Measurements from ENCODE around the gene HCFC1.
A peak's percentile ranks its signal among the peaks of the same experiment; 100 is the strongest.

Gene HCFC1

GRCh38 chrX:153906126-153906917 is 65.3 kb downstream of the HCFC1 start:
- Histone ChIP-seq H3K4me1 (ENCODE audit: insufficient read depth, low read length) (peaks cover 7% of the 10 kb centered on the region), H3K9ac (ENCODE audit: low read depth, low read length) (no peak overlapping the region), H4K20me1 (ENCODE audit: insufficient read depth, low read length) (no peaks in the 10 kb centered on the region; the same call in 1 of the 2 replicates), H3K9me3 (ENCODE audit: insufficient read depth, low read length, severe bottlenecking) (no peaks in the 10 kb centered on the region), H3K27me3 (ENCODE audit: insufficient read depth, low read length, poor library complexity) (no peaks in the 10 kb centered on the region), H2AFZ (ENCODE audit: low read depth, low read length) (no peak overlapping the region), H3K4me2 (ENCODE audit: insufficient read depth, low read length) (no peak overlapping the region), H3K4me3 (ENCODE audit: low read depth in 1 of 2, low read length in 2 of 2) (no peak overlapping the region), H3K27ac (ENCODE audit: low read length) (no peak overlapping the region; the same call in 1 of the 2 replicates), H3K36me3 (ENCODE audit: insufficient read depth, low read length) (peaks cover 25% of the 10 kb centered on the region), H3K79me2 (ENCODE audit: insufficient read depth, low read length) (no peaks in the 10 kb centered on the region)
- TF ChIP-seq, protein P1, sequence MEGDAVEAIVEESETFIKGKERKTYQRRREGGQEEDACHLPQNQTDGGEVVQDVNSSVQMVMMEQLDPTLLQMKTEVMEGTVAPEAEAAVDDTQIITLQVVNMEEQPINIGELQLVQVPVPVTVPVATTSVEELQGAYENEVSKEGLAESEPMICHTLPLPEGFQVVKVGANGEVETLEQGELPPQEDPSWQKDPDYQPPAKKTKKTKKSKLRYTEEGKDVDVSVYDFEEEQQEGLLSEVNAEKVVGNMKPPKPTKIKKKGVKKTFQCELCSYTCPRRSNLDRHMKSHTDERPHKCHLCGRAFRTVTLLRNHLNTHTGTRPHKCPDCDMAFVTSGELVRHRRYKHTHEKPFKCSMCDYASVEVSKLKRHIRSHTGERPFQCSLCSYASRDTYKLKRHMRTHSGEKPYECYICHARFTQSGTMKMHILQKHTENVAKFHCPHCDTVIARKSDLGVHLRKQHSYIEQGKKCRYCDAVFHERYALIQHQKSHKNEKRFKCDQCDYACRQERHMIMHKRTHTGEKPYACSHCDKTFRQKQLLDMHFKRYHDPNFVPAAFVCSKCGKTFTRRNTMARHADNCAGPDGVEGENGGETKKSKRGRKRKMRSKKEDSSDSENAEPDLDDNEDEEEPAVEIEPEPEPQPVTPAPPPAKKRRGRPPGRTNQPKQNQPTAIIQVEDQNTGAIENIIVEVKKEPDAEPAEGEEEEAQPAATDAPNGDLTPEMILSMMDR (IDR thresholded peaks at IDR 0.05; ENCODE audit: borderline replicate concordance, extremely low read depth, low read length, poor library complexity, severe bottlenecking): no peak
- TF ChIP-seq EZH2 (IDR thresholded peaks at IDR 0.05; ENCODE audit: borderline replicate concordance, low read depth, low read length, severe bottlenecking): no peak
- ATAC-seq (ENCODE audit: insufficient read depth, low read depth) (peak; percentile 10; the same call in 2 of the 3 replicates), DNase-seq (no peak)

GRCh38 chrX:153905481-153906095 is 66.0 kb downstream of the HCFC1 start:
- Histone ChIP-seq H3K27me3 (ENCODE audit: insufficient read depth, low read length, poor library complexity) (no peaks in the 10 kb centered on the region), H3K27ac (ENCODE audit: low read length) (no peak overlapping the region), H3K4me2 (ENCODE audit: insufficient read depth, low read length) (no peak overlapping the region), H3K4me3 (ENCODE audit: low read depth in 1 of 2, low read length in 2 of 2) (no peak overlapping the region), H3K9ac (ENCODE audit: low read depth, low read length) (no peak overlapping the region), H3K36me3 (ENCODE audit: insufficient read depth, low read length) (peaks cover 22% of the 10 kb centered on the region), H3K79me2 (ENCODE audit: insufficient read depth, low read length) (no peaks in the 10 kb centered on the region), H3K9me3 (ENCODE audit: insufficient read depth, low read length, severe bottlenecking) (no peaks in the 10 kb centered on the region), H4K20me1 (ENCODE audit: insufficient read depth, low read length) (no peaks in the 10 kb centered on the region; the same call in 1 of the 2 replicates), H3K4me1 (ENCODE audit: insufficient read depth, low read length) (peaks cover 14% of the 10 kb centered on the region), H2AFZ (ENCODE audit: low read depth, low read length) (no peak overlapping the region)
- no peak for DNase-seq
- peak; percentile 0; the same call in 1 of the 3 replicates for ATAC-seq (ENCODE audit: insufficient read depth, low read depth)
- no peak for TF ChIP-seq EZH2 (IDR thresholded peaks at IDR 0.05; ENCODE audit: borderline replicate concordance, low read depth, low read length, severe bottlenecking)
- TF ChIP-seq, protein P1 (IDR thresholded peaks at IDR 0.05; ENCODE audit: borderline replicate concordance, extremely low read depth, low read length, poor library complexity, severe bottlenecking): no peak

DNA sequence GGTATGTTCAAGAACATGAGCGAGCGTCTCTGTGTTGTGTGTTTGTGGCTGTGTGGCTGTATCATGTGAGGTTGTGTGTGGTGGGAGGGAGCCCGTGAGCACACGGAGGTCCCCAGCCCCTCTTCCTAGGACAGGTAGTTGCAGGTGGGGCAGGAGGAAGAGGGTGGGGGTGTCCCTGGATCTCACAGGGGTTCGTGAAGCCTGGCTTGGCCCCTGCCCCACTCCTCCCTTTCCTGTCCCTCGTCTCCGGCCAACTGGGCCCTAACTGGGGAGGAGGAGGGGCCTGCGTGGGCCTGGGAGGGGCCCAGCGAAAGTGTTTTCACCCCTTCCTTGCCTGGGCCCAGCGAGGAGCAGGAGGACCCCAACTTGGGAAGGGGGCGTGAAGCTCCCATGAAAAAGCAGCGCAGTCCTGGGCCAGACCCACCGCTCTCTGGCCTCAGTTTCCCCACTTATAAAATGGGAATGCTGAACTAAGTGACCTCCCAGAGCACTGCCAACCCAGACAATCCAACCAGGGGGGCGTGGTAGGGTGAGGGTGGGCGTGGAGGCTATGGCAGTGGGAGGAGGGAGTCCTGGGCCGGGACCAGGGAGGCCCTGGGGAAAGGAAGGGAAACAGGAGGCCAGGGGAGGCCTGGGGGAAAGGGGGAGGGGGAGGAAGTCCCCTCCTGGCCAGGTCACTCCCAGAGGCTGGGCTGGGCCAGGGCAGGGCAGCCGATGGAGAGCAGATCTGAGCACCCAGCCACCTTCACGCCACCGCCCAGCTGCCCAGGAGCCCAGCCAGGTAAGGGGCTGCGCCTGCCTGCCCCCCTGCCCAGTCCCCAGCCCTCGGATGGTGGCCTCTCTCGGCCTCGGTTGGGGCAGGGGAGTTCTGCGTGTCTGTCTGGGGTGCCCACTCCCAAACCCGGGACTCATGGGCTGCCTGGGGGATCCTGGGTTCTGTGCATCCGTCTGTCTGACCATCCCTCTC is 67.3 kb downstream of the HCFC1 start, which contains the start of gene AVPR2:
Gene AVPR2, plus strand, starts transcription at position 683 of the 967 bp plus-strand sequence. CDS start 473 bp downstream, outside the sequence.
- no peak within 1 kb of the TSS for H3K9ac ChIP-seq (ENCODE audit: low read depth, low read length)
- DNase-seq: peak; percentile 15
- peaks cover 18% of the 10 kb centered on the region for H3K36me3 ChIP-seq (ENCODE audit: insufficient read depth, low read length)
- H3K4me1 ChIP-seq (ENCODE audit: insufficient read depth, low read length): peaks cover 18% of the 10 kb centered on the region
- H3K79me2 ChIP-seq (ENCODE audit: insufficient read depth, low read length): no peaks in the 10 kb centered on the region
- TF ChIP-seq, protein P1 (IDR thresholded peaks at IDR 0.05; ENCODE audit: borderline replicate concordance, extremely low read depth, low read length, poor library complexity, severe bottlenecking): no peak
- TF ChIP-seq EZH2 (IDR thresholded peaks at IDR 0.05; ENCODE audit: borderline replicate concordance, low read depth, low read length, severe bottlenecking): no peak
- H3K4me3 ChIP-seq (ENCODE audit: low read depth in 1 of 2, low read length in 2 of 2): no peak within 1 kb of the TSS
- no peaks in the 10 kb centered on the region for H4K20me1 ChIP-seq (ENCODE audit: insufficient read depth, low read length)
- ATAC-seq (ENCODE audit: insufficient read depth, low read depth): peak; percentile 4; the same call in 1 of the 3 replicates
- no peaks in the 10 kb centered on the region for H3K9me3 ChIP-seq (ENCODE audit: insufficient read depth, low read length, severe bottlenecking)
- no peak within 1 kb of the TSS for H2AFZ ChIP-seq (ENCODE audit: low read depth, low read length)
- H3K27me3 ChIP-seq (ENCODE audit: insufficient read depth, low read length, poor library complexity): no peaks in the 10 kb centered on the region
- no peak within 1 kb of the TSS for H3K27ac ChIP-seq (ENCODE audit: low read length)
- no peak within 1 kb of the TSS for H3K4me2 ChIP-seq (ENCODE audit: insufficient read depth, low read length)
